ENCODE data around the gene BRAT1.

The BRAT1 gene

DNA sequence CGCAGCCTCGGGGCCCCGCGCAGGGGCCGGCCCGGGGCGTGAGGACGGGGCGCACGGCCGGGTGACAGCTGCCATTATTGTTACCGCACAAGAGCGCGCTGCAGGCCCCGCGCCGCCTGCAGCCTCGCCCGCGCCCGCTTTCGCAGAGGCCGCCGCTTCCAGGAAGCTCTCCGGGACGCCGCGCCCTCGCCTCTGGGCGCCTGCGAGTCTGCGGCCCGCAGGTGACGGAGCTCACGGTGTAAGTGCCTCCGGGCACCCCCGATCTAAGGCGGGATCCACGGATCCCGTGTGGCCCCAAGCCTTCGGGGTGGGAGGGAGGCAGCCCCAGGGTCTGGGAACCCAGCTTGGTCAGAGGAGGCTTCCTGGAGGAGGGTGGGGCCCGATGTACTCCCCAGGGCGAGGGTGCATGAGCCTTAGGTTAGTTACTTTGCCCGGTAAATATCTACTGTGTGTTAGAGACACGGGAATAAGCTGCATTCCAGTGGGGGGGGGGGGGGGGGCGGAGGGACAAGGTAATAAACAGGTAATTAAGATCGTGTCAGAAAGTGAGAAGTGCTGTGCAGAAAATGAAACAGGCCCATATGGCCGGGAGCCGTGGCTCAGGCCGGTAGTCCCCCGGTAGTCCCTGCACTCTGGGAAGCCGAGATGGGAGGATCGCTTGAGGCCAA lies 4.1 kb upstream of the BRAT1 start:
- DNase-seq: no peak

DNA sequence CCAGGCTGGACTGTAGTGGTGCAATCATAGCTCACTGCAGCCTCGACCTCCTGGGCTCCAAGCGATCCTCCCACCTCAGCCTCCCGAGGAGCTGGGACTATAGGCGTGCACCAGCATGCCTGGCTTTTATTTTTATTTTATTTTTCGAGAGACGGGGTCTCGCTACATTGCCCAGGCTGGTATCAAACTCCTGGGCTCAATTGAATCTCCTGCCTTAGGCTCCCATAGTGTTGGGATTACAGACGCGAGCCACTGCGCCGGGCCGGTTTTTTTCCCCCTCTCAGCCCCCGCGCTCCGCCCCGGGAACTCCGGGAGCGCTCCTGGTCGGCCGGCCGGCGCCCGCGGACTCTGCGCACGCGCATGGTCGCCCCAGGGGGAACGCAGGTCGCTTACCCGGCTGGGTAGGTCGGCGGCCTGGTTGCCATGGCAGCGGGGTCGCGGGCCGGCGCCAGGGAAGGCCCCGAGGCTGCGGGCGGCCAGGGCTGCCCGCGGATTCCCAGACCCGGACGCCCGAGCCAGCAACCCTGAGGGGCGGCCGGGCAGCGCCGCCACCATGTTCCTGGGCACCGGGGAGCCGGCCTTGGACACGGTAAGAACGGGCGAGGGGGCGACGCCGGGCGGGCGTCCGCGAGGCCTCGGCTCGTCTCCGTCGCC lies 3.4 kb upstream of the BRAT1 start, which contains the start of gene IQCE:
Gene IQCE (plus strand): TSS at position 351 of the 654 bp plus-strand sequence. CDS start 203 bp downstream, at position 554.
- DNase-seq: peak; percentile 72

DNA sequence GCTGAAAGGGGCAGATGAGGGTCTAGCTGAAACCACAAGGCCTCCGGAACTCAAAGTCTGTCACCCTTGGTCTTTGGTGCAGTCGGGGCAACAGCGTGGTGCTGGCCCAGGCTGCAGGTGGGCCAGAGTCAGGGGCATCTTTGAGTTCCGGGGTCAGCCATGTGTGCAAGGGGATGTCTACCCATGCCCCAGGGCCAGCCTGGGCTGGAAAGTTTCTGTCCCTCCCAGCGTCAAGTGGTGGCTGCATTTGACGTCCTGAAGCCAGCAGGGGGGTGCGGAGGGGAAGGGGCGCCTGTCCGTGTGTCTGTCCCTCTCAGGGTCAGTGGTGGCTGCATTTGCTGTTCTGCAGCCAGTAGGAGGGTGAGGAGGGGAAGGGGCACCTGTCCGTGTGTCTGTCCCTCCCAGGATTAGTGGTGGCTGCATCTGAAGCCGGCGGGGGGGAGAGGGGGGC lies 638 bp downstream of the BRAT1 start:
- DNase-seq: no peak

DNA sequence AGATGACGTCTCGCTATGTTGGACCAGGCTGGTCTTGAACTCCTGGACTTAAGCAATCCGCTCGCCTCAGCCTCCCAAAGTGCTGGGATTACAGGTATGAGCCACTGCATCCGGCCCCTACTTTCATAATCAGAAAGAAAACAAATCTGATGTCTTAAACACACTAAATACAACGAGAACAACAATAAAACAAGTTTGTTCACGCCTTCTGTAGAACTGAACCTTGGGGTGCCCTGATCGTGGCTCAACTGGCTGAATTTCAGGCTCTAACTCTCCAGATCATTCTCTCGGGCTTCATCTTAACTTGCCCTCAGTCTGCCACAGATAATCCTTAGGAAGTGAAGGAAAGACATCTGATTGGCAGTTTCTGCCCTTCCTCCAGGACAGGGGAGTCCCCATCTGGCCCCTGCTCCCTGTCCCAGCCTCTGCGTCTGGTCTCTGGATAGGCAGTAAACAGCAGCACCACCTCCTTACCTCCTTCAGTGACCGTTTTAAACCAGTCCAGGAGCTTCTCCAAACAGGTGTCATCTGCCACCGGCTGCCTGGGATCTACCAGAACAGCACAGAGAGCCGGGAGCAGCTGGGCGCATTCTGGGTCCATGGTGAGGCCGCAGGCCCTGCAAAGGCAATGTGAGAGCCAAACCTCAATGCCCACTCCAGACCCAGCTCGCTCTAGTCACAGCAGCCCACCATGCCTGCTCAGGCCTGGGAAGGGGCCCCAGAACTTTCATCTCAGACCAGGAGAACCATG lies 1.3 kb downstream of the BRAT1 start:
- no peak for DNase-seq

DNA sequence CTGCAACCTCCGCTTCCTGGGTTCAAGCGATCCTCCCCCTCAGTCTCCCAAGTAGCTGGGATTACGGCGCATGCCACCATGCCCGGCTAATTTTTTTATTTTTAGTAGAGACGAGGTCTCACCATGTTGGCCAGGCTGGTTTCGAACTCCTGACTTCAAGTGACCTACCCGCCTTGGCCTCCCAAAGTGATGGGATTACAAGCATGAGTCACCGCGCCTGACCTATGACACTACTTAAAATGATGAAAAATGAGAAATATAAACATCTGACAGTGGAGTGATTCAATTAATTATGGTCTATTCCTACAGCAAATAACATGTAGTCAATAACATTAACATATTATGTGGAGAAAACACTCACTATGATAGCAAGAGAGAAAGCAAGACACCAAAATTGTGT lies 2.2 kb downstream of the BRAT1 start:
- DNase-seq: no peak

DNA sequence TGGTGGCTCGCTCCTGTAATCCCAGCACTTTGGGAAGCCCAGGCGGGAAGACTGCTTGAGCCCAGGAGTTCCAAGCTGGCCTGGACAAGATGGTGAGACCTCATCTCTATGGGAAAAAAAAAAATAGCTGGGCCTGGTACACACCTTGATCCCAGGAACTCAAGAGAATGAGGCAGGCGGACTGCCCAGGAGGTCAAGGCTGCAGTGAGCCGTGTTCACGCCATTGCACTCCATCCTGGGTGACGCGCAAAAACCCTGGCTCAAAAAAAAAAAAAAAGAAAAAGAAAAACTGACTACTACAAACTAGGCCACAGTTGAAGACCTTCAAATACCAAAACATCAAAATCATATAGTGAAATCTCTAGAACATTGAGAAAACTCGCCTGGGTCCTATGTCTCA lies 3.9 kb downstream of the BRAT1 start:
- no peak for DNase-seq

DNA sequence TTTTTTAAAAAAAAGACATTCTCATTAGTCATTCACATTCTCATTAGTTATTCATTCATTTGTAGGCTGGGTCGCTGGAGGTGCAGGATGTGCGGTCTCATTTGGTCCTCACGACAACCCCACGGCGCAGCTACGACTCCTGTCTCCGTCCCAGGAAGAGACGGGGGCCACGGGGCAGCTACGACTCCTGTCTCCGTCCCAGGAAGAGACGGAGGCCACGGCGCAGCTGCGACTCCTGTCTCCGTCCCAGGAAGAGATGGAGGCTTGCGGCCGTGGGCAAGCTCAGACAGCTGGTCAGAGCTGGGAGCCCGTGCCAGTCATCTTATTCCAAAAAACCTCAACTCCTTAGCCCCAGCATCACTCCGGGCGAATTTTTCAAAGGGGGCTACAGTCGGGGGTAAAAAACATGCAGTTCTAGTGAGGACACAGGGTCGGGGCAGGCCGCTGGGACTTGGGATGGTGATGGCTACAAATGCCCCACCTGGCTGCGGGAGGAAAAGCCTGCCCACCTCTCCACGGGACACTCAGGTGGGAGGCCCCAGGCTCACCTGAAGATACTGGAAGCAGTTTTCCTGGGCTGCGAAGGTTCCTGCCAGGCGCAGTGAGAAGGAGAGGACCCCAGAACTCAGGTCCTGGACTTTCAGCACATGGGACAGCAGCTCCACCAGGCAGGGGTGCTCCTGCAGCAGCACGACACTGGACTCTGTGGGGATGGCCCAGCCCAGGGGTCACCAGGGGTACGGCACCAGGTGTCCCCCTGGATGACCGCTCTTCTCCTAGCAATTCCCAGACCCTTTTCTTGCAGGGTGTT lies 8.3 kb downstream of the BRAT1 start:
- DNase-seq: no peak

DNA sequence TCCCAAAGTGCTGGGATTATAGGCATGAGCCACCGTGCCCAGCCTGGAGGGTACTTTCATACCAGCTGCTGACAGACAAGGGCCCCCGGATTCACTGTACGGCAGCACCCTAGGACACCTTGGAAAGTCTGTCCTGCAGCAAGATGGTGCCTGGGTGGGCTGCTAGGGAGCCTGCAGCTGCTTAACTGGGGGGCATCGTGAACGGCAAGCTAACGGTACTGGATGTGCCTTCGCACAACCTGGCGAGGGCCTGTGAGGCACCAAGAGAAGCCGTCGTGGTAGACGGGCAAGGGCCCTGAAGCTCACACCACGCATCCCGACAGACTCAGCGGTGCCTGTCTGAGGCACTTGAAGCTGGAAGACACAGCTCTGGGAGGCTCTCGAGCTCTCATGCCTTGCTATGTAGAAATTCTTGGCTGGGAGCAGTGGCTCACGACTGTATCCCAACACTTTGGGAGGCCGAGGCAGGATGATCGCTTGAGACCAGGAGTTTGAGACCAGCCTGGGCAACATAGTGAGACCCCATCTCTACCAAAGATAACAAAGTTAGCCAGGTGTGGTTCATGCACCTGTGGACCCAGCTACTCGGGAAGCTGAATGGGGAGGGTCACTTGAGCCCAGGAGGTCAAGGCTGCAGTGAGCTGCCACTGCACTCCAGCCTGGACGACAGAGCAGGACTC lies 9.4 kb downstream of the BRAT1 start:
- DNase-seq: no peak

DNA sequence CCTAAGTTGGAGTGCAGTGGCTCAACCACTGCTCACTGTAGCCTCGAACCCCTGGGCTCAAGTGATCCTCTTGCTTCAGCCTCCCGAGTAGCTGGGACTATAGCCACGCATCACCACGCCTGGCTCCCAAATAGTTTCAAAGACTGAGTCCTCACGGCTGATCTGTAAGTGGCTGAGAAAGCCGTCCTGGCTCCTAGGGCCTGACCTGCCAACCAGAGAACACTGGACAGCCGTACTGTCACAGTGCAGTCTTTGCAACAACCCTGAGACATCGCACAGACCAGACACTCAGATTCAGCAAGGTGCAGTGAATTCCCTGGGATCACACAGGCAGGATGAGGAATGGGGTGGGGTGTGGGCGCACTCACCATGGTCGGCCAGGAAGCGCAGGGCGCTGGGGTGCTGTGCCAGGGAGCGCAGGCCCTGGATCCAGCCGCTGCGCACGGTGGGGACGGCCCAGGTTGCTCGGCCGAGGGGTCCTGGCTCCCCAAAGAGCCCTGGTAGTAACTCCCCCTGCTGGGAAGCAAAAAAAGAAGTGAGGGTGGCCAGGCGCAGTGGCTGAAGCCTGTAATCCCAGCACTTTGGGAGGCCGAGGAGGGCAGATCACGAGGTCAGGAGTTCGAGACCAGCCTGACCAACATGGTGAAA lies 10.7 kb downstream of the BRAT1 start:
- no peak for DNase-seq

DNA sequence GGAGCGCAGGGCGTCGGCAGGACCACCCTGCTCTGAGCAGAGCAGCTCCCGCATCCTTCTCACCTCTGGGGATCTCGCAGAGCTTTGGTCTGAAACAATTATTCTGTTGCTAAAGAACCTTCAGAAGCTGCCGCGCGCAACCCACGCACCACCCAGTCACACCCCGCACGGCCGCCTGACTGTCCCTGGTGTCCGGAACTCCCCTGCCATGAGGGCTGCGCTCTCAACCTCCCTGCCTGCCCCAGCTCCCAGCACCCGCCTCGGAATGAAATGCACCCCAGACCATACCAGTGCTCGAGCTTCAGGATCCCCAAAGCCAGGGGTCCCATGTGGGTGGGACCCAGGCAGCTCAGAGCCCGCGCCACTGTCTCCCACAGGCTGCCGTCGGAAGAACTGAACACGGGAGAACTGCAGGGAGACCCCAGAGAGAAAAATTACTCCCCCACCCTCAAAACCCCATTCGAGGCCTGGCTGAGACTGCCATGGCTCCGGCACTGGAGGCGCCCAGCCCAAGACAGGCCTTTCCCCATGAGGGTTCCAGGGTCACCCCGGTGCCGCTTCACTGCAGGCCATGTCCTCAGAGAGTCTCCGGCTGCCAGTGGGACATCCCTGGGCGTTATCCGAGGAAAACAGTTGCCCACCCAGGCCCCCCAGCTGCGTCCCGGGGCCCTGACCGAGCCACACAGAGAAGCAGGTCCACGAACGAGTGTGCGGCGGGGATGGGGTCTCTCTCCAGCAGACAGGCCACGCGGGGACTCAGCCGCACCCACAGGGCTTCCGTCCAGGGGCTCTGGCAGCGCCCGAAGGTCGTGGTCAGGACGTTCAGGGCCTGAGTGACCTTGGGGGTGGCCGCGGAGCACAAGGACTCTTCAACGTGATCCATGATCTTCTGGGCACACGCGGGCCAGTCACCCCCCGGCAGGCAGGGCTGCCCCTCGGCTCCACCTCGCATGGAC lies 12.1 kb downstream of the BRAT1 start:
- no peak for DNase-seq

DNA sequence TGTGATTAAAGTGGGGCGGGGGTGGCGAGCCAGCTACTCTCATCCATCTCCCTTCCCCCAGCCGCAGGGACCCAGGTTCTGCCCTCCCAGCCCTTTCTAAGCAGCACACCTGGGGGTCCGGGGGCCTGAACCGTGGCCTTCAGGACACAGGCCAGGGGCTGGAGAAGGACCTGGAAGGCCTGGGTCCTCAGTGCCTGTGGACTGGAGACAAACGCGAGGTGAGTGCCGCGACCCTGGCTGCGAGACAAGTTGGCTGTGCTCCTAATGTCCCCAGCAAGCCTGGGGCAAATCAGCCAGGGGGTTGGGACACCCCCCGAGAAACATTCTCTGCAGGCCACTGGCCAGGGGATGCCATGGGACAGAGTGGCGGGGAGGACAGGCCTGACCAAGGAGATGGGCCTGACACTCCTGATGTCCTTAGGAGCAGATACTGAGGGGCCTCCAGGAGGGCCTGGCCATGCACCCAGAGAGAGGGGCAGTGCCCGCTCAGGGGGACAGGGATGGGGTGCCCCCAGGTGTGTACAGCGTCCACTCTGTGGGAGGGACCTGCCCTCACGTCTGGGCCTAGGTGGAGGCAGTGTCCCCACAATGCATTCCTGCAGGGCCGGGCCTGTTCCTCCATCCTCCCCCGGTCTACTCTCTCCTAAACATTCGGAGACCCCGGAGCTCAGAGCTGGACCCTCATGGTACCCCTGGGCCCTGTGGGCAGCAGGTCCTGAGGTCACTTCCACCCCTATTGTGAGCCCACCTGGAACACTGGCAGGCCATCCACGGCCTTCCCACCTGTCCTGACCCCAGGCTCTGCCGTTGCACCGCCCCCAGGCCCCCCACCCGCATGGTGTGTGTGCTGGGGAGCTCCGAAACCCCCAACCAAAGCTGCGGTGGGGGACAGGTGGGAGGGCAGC lies 13.1 kb downstream of the BRAT1 start:
- DNase-seq: no peak

DNA sequence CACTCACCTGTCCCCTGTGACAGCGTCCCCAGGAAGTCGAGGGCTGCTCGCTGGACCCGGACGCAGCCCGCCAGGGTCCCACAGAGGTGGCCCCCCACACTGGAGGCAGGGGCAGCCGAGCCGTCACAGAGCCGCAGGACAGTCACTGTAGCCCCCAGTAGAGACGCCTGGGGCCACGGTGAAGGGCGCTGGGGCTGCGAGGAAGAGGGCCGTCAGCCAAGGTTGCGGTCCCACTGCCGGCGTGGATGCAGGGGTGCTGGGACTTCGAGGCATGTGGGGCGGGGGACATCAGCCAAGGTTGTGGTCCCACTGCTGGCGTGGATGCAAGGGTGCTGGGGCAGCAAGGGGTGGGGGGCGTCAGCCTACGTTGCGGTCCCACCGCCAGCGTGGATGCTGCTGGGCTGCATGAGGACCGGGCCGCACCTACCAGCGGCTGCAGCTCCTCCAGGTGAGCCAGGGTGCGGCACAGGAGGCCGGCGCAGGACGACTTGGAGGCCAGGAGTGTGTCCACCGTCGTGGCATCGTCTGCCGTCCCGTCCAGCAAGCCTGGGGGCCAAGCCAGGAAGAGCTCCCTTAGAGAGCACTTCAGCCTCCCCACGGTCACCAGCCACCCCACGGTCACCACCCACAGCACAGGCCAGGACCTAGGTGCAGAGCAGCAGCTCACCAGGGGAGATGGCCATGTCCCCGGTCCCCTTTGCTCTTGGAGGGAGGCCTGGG lies 13.9 kb downstream of the BRAT1 start:
- DNase-seq: no peak

DNA sequence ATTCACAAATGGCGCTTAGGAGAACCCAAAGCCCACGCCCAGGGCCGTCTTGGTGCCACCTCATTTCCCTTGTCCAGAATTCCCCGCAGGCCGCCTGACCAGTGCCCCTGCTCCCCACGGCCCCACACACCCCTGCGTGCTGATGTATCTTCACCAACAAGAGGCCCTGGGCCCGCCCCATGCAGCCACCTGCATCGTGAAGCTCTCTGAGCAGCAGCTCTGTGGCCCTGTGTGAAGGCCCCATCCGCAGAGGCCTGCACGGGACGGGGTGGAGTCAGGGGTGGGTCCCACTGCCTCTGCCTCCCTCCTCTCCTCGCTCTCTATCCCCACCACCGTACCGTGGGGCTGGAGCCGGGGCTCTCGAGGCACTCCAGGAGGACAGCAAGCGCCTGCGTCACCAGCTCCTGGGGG lies 14.7 kb downstream of the BRAT1 start:
- DNase-seq: no peak

DNA sequence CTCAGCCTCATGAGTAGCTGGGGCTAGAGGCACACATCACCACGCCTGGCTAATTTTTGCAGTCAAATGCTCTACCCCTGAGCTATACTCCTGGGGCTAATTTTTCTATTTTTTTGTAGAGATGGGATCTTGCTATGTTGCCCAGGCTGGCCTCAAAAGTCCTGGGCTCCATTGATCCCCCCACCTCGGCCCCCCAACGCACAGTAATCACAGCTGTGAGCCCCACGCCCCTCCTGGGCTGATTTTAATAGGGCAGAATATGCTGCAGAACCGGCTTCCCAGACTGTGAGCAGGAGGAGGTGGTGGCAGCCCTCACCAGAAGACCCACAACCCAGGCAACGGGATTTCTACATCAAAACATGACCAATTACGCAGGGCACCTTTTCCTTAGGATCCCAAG lies 15.2 kb downstream of the BRAT1 start:
- no peak for DNase-seq

DNA sequence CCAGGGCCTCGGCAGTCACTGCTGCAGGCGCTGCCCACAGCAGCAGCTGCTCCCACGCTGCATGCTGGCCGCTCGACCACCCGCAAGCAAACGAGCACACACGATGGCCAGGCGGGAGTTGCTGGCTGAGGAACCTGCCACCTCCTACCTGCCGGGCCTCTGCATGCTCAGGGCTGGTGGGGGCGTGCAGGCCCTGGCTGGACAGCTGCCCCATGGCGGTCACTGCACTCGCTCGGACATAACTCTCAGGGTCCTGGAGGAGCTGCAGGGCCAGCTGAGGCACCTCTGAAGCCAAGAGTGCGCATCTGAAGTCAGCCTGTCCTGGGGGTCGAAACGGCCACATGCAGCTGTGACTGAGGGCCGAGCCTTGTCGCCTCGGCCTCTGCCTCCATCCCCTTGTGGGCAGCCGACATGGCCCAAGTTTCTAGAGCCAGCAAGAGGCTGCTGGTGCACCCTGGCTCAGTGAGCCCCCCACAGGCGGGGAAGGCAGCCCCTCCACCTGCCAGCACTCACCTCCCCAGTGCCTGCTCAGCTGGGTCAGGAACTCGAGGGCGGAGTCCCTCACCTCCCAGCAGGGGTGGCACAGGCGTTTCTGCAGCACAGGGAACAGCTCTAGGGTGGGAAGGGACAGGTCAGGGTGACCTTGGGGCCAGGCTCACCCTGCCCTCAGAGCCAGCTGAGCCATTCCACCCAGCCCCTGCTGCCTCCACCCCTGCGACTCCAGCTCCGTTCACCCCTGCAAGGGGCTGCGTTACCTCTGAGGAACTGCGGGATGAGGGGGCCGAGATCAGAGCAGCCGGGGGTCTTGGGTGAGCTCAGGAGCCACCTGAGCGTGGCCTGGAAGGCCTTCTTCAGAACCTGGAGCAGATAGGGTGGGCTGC lies 16.1 kb downstream of the BRAT1 start:
- DNase-seq: no peak

DNA sequence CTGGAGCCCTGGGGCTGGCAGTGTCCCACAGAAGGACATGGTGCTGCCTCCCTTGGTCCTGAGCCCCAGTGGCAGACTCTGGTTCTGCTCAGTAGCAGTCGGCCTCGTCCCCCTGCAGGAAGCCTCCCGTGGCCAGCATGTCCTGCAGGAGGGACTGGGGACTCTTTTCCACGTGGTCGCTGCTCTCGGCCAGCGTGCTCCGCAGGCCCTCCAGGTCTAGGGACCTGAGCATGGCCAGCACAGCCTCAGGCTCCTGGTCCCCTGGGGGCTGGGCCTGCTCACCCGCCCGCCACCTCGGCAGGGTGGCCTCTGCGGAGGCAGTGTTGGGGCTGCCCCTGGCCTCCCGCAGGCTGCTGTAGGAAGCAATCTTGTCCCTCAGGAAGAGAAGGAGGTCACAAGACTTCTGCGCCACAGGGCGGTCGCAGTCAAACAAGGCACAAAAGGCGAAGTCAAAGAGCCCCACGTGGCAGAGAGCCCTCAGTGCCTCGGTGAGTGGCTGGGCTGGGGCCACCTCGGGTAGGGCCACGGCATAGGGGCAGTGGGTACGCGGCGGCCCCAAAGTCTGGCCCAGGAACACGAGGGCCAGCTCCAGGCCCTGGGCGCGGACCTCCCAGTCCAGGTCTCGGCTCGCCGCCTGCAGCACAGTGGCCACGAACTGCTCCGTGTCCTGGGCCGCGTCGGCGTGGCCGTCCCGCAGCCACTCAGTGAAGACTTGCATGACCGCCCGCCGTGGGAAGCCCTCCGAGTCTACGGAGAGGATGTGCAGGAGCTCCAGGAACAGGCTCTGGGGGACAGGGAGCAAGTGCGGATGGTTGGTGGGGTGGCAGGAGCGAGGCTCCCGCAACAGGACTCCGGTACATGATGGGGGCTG lies 17.1 kb downstream of the BRAT1 start:
- DNase-seq: no peak
